Left colon (tissue), 2 donors: ENCODE data around the gene ACAA2. TPM values are rescaled to one million over a fixed set of nuclear protein-coding genes. Genes with fewer than 3 reads are reported as not detected.

Source experiments
- ATAC-seq: fragments of 200-7000 bp; cut with Tn5 transposase; one replicate; pipeline ENCODE4 v1.9.1; 2020; ENCODE audit warnings: mild to moderate bottlenecking, moderate library complexity
- DNase-seq, 2 donors: peaks; one replicate each; pipeline ENCODE4 v3.0.0-alpha.2; 2020
- intact Hi-C, 2 donors: fragments of 100-400 bp; cut with DNase I in 1 of 2; cut with micrococcal nuclease in 1 of 2; formaldehyde crosslinking; loops; one replicate each; pipeline versions ENCODE4 v1.11.2 to v1.14.0; 2022; cut with DNase I, micrococcal nuclease
- total RNA-seq, 2 donors: library from RNA; stranded (reverse); fragmentation: NEBNext Ultra II Directional; extraction: Animal tissue kit (Norgen Biotek cat#: 25700); gene quantifications; one replicate each; pipeline ENCODE4 v1.2.1, GENCODE V29; 2021
- donor health status: DM: no; HTN: no; CAD: no.
- donor health status: DM: yes; HTN: yes; CAD: no.

The ACAA2 gene
- total RNA-seq, 2 donors from 2014 or later: 295 to 358 TPM

DNA sequence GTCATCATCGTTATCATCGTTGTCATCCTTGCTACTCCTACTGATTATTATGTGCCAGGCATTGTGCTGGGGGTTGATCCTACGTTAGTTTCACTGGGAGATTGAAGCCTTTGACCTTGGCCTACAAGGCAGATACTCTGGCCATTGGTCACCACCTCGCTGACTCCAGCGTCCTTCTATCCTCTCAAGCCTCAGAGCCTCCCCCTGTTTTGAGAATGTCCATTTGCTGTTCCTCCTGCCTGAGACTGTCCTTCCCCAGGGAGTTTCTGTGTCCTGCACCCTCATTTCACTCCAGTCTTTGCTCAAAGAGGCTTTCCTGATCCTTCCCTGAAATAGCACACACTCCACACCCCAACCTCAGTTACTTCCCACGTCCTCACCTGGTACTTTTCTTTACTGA, 57.8 kb downstream of the ACAA2 start:
- intact Hi-C loops: no loop called here
- DNase-seq (no peak), ATAC-seq (no peak)

DNA sequence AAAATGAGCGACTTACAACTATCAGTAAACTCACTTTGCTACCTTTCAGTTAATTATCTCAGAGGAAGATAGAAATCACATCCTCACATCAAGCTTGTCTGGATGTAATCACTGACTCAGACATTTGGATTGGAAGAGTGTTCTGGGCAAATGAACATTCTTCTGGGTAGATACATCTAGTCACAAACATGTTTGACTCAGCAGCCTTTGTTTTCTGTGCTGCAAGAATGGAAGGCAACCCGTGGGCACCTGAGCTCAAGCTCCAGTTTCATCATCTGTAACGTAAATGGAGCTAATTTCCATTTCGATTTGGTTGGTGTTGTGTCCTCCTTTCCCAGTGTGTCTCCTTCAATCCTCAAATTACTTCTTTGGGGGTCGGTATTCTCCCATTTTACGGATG, 58.5 kb downstream of the ACAA2 start:
- DNase-seq (no peak), ATAC-seq (no peak)
- intact Hi-C loops: no loop called here

DNA sequence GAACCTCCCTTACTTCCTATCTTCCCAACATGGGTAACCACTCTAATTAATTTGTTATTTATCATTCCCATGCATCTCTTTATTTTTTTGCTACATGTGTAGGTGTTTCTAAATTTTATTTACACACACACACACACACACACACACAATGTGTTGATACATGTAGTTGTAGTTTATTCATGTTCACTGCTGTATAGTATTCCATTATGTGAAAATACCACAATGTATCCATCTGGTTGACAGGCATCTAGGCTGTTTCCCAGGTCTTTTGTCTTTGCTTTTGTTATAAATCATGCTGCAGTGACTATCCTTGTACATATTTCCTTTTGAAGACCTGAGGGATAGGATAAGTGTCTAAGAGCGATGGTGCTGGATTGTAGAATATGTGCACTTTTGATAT, 59.7 kb downstream of the ACAA2 start:
- intact Hi-C loops: no loop called here
- ATAC-seq: no peak
- DNase-seq: no peak

DNA sequence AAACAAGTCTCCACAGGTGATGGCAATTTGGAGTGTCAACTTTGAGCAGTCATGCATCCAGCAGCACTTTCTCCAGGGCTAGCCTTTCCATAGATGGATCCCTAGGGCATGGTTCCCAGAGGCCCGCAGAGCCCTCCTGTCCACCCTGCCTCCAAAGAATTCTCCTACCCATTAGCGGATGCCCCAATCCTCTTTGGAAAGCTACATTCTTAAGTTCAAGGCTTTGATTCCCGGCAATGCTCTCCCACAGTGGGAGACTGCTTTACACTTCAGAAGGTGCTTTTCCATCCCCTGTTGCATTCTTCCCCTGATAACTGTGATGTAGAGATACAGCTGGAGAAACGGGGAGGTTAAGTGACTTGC, 61.3 kb downstream of the ACAA2 start:
- no peak for ATAC-seq
- intact Hi-C loops: no loop called here
- DNase-seq: no peak

DNA sequence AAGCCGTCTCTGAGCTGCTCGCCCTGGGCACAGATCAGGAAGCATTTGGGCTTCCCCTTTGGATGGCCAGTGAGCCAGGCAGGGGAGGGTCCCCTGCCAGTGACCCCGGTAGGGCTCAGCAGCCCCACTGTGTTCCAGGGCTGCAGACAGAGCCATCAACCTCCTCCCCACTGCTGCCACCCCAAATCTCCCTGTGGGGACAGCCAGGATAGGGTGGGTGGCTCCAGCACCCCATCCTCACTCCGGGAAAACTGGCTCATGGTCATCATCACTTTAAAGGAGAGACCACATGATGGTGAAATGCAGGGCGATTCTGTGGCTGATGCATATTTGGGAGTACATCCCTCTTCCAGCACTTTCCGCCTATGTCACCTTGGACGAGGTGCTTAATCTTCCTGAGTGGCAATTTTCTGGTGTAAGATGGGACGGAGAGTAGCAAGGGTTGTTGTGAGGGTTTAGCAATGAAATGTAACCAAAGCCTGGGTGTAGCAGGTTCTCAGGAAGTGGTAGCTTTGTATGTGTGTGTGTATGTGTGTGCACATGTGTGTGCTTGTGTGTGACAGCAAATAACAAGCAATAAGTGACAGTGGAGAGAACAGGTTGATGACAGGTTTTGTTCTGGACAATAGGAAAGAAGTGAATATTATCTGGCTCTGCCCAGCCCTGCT, 61.8 kb downstream of the ACAA2 start:
- no peak for ATAC-seq
- DNase-seq: no peak
- intact Hi-C loops: no loop called here

DNA sequence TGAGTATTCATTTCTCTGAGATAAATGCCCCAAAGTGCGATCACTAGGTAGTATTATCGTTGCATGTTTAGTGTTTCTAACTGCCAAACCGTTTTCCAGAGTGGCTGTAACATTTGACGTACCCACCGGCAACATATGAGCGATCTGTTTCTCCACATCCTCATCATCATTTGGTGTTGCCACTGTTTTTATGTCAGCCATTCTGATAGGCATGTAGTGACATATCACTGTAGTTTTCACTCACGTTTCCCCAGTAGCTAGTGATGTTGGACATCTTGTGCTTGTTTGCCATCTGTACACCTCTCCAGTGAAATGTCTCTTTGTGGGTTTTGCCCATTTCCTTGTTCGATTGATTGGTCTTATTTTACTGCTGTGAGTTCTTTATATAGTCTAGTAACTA, 63.8 kb downstream of the ACAA2 start:
- intact Hi-C loops: no loop called here
- no peak for DNase-seq
- ATAC-seq: no peak

DNA sequence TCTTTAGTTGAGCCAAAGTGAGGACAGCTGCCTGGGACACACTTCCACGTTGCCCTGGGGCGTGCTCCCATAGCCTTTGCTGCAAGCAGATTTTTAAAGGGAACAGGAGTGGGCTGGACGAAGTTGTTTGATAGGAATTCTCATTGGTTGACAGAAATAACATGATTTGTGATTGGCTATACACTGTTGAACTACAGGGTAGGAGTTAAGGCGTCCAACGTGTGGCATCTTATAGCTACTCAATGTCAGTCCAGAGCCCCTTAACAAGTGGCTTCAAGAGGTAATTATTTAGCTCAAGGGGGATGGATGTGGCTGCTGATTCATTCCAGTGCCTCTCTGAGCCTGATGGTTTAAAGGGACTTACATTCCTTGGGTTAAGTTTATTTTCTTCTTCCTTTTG, 65.5 kb downstream of the ACAA2 start:
- DNase-seq (no peak), ATAC-seq (no peak)
- intact Hi-C loops: no loop called here

DNA sequence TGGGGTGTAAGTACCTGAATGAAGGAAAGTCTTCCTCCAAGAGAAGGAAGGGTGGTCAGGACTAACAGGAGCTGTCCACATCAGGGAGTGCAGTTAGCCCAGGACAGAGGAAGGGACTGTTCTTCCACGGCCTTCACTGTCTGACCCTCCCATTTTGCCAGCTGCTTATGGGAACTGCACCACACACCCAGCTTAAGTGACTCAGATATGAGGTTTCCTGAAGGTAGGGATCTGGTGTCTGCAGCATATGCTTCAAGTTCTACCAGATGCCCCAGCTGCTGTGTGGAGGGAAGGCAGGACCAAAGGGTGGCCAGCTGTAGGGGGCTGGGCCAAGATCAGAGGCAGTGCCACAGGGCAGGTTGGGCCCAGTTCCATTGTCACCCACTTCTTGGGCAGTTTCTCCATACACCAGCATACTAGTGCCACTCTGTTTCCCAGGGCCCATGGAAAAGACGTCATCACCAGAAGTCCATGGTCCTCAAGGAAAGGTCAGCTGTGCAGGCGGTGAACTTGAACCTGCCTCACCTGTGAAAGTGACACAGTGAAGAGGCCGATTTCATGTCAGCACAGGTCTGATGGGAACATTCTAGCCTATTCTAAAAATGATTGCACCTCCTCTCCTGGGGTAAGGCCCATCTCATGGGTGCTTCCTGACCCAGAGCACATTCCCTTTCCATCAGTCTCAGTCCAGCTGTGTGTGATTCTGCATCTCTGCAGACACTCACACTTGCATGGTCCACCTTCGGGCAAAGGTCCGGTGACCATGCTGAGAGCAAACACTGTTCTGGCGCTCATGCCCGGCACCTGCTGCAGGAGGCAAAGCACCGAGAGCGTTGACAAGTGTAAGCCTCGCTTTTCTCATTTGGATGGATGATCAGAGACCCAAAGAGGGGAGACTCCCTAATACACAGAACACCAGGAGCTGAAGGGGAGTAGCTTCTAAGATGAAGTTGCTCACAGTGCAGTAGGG, 68.0 kb downstream of the ACAA2 start:
- intact Hi-C loops: no loop called here
- DNase-seq (no peak), ATAC-seq (no peak)

DNA sequence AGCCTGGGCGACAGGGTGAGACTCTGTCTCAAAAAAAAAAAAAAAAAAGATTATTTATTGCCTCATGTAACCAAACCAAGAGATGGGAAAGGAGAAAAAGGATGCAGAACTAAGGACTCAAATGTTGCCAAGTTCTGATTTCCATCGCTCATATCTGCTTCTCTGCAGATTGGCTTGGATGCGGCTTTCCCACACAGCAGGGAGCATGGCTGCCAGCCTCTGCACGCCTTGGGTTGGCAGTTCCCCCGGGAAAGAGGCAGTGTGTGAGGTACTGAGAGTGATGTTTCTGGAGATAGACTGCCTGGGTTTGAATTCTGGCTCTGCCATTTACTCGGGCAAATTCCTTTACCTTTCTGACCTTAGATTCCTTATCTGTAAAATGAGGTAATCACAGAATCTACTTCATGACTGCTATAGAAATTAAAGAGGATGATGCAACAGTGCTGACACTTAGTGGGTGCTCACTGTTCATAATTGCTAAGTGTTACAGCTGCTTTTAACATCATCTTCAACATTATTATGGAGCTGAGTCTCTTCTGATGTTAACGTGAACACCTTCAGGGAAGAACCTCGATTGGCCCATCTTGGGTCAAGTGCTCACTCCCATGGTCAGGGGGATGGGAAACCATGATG, 68.8 kb downstream of the ACAA2 start:
- no peak for DNase-seq
- intact Hi-C loops: no loop called here
- ATAC-seq: no peak

DNA sequence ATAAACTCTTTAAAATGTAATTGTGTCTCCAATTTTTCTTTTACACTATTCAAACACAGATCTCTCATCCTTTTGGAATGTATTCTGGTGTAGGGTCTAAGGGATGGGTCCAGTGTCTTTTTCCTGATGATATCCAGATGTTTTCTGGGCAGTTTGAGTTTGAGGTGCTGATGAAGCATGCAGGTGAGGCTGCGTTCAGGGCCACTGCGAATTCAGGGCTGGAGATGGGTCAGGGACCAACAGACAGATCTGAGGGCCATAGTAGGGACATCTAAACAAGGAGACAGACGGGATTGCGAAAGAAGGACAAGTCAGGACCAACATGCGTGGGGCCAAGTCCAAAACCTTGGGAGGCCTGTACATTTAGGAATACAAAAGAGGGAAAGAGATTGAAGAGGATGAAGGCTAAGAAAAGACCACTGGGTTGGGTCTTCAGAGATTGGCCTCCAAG, 70.2 kb downstream of the ACAA2 start:
- no peak for ATAC-seq
- DNase-seq: no peak
- intact Hi-C loops: no loop called here

DNA sequence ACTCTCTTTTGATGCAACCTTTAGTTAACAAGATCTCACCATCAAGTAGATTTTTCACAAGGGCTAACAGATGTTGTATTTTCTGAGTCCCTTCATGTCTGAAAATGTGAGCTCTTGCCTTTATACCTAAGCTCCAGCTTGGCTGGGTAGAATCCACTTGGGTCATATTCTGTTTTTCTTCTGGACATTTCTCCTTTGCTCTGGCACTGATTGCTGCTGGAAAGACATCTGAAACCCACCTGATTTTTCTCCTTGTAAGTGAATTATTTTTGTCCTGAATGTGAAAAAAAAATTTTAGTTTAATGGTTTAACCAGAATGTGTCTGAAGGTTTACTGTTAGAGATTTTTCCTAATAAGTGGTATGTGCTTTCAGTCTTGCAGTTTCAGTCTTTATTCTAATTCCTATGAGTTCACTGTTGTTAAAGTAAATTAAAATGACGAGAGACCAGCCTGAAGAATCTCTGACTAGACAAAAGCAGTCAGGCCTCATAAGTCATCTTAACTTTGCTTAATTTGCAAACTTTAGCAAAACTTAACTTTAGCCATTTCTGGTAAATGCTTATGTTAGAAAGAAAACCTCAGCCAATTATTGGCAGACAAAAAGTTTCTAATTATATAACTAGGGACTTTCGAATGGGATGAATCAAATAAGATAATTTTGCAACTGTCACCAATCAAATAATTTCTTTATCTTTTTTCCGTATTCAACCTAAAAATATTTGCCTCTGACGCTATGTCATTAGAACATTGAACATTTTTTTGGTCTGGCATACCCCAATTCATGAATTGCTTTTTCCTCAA, 70.8 kb downstream of the ACAA2 start:
- intact Hi-C loops: no loop called here
- ATAC-seq (no peak), DNase-seq (no peak)

DNA sequence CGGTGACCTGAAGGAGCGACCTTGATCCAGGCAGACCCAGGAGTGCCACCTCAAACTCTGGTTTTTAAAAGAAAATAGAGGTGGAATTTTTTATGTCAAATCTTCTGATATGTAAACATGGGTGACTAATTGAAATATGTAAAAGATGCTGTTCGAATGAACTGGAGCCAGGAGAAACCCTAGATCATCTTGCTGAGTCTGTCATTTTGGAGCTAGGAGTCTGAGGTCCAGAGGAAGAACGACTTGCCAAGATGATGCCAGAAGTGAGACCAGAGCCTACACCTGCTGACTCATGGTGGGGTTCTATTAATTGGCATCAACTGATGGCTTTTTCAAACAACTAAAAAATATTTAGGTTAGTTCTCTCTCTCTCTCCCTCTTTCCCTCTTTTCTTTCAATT, 74.1 kb downstream of the ACAA2 start:
- ATAC-seq: no peak
- no peak for DNase-seq
- intact Hi-C loops: no loop called here

DNA sequence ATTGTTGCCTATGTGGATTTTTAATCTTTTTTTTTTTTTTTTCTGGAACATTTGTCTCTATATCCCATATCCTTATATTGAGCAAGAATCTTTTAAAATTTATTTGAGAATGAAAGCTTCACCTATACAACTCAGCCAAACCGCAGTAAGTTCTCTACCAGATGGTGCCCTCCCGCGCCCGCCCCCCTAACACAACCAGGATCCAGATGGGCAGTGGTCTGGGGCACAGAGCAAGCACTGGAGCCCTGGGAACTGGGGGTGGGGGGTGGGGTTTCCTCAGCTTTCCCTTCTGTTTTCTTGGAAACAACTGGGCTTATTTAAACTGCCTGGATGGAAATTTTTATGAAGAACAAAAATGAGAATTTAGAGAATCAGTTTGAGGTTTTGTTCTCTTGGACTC, 74.6 kb downstream of the ACAA2 start:
- intact Hi-C loops: no loop called here
- ATAC-seq (no peak), DNase-seq (no peak)

DNA sequence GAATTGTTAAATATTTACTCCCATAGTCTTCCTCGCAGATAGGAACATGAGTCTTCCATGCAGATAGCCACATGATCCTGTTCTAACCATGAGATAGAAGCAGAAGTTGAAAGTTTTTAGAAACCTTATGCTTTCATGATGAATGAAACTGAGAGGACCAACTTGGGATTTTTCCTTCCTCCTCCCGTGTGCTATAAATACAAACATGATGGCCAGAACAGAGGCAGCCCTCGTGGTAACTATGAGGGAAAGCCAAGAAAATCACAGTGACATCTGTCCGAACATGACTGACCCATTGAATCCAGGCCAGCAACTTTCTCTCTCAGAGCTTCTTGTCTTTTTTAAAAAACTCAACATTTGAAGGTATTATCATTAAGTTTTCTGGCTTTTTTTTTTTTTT, 78.5 kb downstream of the ACAA2 start:
- intact Hi-C loops: no loop called here

DNA sequence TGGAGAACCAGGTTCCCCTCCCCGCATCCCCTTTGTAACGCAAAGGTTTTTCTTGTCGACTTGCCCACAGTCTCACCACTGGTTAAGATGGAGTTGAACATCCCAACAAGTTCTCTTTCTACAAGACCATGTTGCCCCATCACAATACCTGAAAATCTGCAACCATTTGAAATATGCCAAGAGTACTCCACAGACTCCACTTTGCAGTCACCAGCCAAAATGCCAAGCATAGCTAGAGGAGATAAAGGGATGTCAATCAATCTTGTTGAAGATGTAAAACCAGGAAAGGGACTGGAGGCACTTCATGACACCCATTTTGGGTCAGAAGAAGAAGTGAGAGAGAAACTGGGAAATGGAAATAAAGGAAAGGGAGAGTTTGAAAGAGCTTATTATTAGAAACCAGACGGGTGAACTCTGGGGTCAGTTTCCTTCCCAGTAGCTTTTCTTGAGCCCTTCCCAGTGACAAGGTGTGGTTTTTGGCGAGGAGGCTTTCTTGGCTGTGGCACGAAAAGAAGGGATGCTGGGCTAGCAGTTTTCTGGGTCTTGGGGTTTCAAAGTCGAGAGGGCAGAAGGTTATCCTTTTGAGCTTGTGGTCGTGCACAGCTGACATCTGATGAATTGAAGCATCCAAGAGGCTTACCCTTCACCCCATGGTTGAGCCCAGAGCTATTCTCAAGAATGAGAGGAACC, 79.3 kb downstream of the ACAA2 start:
- ATAC-seq: no peak
- DNase-seq: no peak
- intact Hi-C loops: no loop called here

More for the DNA sequence above, 78.5 kb downstream of the ACAA2 start:
- no peak for ATAC-seq
- no peak for DNase-seq

DNA sequence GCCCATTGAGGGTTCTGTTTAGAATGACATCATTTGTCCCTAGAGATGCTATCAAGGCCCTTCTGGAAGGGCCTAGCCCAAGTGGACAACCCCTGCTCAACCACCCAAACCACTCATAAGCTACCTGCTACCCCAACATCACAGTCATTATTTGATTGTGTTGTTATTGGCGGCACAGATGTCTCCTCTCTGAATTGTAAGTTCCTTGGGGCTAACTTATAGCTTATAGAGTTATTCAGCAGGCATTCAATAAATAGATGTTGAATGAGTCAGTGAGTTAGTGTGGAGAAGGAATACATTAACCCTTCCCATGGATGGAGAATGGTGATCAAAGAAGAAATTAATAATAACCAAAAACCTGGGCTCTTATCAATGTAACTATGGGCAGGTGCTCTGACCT, 80.0 kb downstream of the ACAA2 start:
- ATAC-seq: no peak
- DNase-seq: no peak
- intact Hi-C loops: no loop called here
